ENCODE results near the gene IFNG. TPM values are rescaled to one million over a fixed set of nuclear protein-coding genes. Genes with fewer than 3 reads are reported as not detected.
"Not testable (repeated sequence)": the region's sequence is repeated elsewhere in the genome, so short reads cannot be mapped to it uniquely, and the experiment has no call there.

The IFNG gene
- total and polyA plus RNA-seq, 9 of the 15 experiments (the other 6 are each of a cell fraction or from before 2014, with no cell fraction given), result 0.38 TPM; not detected in 8

GRCh38 chr12:68209048-68209728, 49.6 kb upstream of the IFNG start:
- H3K27me3 ChIP-seq (ENCODE audit: control insufficient read depth in 2 of 2, insufficient read depth in 2 of 2, low read length in 2 of 2); H3K4me1 ChIP-seq (replicated peaks in 1 of 2; ENCODE audit: control insufficient read depth in 2 of 2, insufficient read depth in 2 of 2, low read length in 2 of 2); FAIRE-seq; CTCF ChIA-PET (ENCODE audit: low intra/inter-chr PET ratio); H3K4me2 ChIP-seq (ENCODE audit: insufficient read depth, low read length); in situ Hi-C loops (cut with MboI); H4K20me1 ChIP-seq (replicated peaks; ENCODE audit: control insufficient read depth, insufficient read depth, low read length); H3K79me2 ChIP-seq (ENCODE audit: control insufficient read depth, insufficient read depth, low read length); H3K36me3 ChIP-seq (ENCODE audit: control insufficient read depth, insufficient read depth, low read length); intact Hi-C loops (cut with micrococcal nuclease); H3K9me1 ChIP-seq (ENCODE audit: control insufficient read depth, insufficient read depth, low read length); H3K9me3 ChIP-seq (replicated peaks; ENCODE audit: control insufficient read depth, insufficient read depth, low read depth, low read length); BruUV-seq (replicated peaks); H3K4me3 ChIP-seq; H3K9ac ChIP-seq (ENCODE audit: insufficient read depth in 1 of 2, low read depth in 2 of 2, low read length in 2 of 2); TF ChIP-seq ATF1 (CRISPR knock-in tag; IDR thresholded peaks at IDR 0.05); PBX2 (CRISPR knock-in tag; IDR thresholded peaks at IDR 0.05; ENCODE audit: low read depth): not testable (repeated sequence)
- DNase-seq (ENCODE audit: extremely low read depth in 1 of 4, low spot score in 3 of 4) (peak in 1 of 4 experiments; percentile 30), ATAC-seq (peak; percentile 72)
- POLR2A ChIA-PET, result interaction anchor here (0.7 to 1.2 kb wide), 4 partner anchors 13 to 351 kb away, joined by 3 read pairs; no protein-coding TSS in a partner anchor
- 4% methylated on average over 12 of the region's 12 CpGs for WGBS (ENCODE audit: insufficient coverage, low coverage, missing lambda C conversion rate)
- Histone ChIP-seq H2AFZ (ENCODE audit: low read depth, low read length) (peak overlapping the region; percentile 57; the same call in 1 of the 2 replicates), H3K27ac (ENCODE audit: extremely low read depth, low read depth, low read length) (peak overlapping the region; percentile 39; the same call in 1 of the 3 replicates)
- TF ChIP-seq MEIS2 (IDR thresholded peaks at IDR 0.05; ENCODE audit: partially characterized antibody) (peak; percentile 82), SOX6 (IDR thresholded peaks at IDR 0.05) (0 out of 2 replicates have a peak, but pooled peaks have one; percentile 24), CBFA2T3 (IDR thresholded peaks at IDR 0.05) (peak; percentile 54; the same call in 1 of the 2 replicates), NCOR1 (IDR thresholded peaks at IDR 0.05) (peak; percentile 43; the same call in 1 of the 2 replicates), CBFA2T2 (conservative IDR thresholded peaks at IDR 0.05) (peak; percentile 27; the same call in 1 of the 2 replicates), CXXC5 (CRISPR knock-in tag; IDR thresholded peaks at IDR 0.05) (peak; percentile 45), ATF1 (tag; IDR thresholded peaks at IDR 0.05) (peak; percentile 42; the same call in 1 of the 2 replicates), EP300 (IDR thresholded peaks at IDR 0.05; ENCODE audit: low read length) (peak; percentile 48; the same call in 1 of the 2 replicates), ZNF644 (tag; IDR thresholded peaks at IDR 0.05; ENCODE audit: low read depth) (0 out of 2 replicates have a peak, but pooled peaks have one; percentile 31), PBX2 (tag; conservative IDR thresholded peaks at IDR 0.05; ENCODE audit: low read depth) (peak; percentile 91), ARID1B (IDR thresholded peaks at IDR 0.05) (peak; percentile 69)

Data from K562 (cell line).